SU-DHL-6 (cell line): ENCODE data around the gene LIN7C.

ENCODE experiments used
- H2AFZ ChIP-seq: fragments of 200-600 bp; sonication (generic); 2 replicates; pipeline ENCODE4 v1.6.1; 2014; ENCODE audit warnings: low read depth, mild to moderate bottlenecking, moderate library complexity, mixed read lengths, antibody characterized with exemption, low read length; ENCODE audit not compliant: severe bottlenecking
- H3F3A ChIP-seq: fragments of 200-600 bp; shearing (Covaris generic); 2 replicates; pipeline ENCODE4 v1.6.0; 2016; ENCODE audit warnings: antibody characterized with exemption, mild to moderate bottlenecking; ENCODE audit not compliant: insufficient read depth
- H3K27ac ChIP-seq: fragments of 200-600 bp; sonication (generic); 2 replicates; pipeline ENCODE4 v1.5.1; 2016; ENCODE audit warnings: low read depth, mild to moderate bottlenecking, low read length, moderate library complexity, mixed read lengths
- H3K27me3 ChIP-seq: fragments of 200-600 bp; sonication (generic), shearing (Covaris generic); 2 replicates; pipeline ENCODE4 v1.6.0; 2014; ENCODE audit warnings: mild to moderate bottlenecking, low read length
- H3K36me3 ChIP-seq: fragments of 200-600 bp; sonication (generic); 2 replicates; pipeline ENCODE4 v1.6.1; 2014; ENCODE audit warnings: mild to moderate bottlenecking, low read length, mixed read lengths
- H3K4me2 ChIP-seq: fragments of 300-600, 200-600 bp; shearing (Covaris generic), sonication (generic); 2 replicates; pipeline ENCODE4 v1.6.0; 2014; ENCODE audit warnings: low read length, low read depth, mild to moderate bottlenecking; ENCODE audit not compliant: poor library complexity, severe bottlenecking
- H3K4me3 ChIP-seq: fragments of 200-600 bp; sonication (generic); 2 replicates; pipeline ENCODE4 v1.5.1; 2014; ENCODE audit warnings: antibody characterized with exemption, low read length, mild to moderate bottlenecking, mixed read lengths; ENCODE audit not compliant: insufficient read depth, poor library complexity, severe bottlenecking
- H3K79me2 ChIP-seq: fragments of 200-600 bp; sonication (generic); 2 replicates; pipeline ENCODE4 v1.6.1; 2014; ENCODE audit warnings: mild to moderate bottlenecking, low read length, moderate library complexity; ENCODE audit not compliant: insufficient read depth
- H3K9ac ChIP-seq: fragments of 200-600 bp; sonication (generic); 2 replicates; pipeline ENCODE4 v1.7.0; 2014; ENCODE audit warnings: mild to moderate bottlenecking, low read length
- H3K9me2 ChIP-seq: fragments of 200-600 bp; sonication (generic); replicated peaks from 2 replicates; pipeline ENCODE4 v1.6.1; 2014; ENCODE audit warnings: low read length; ENCODE audit not compliant: insufficient read depth
- H3K9me3 ChIP-seq: fragments of 200-600 bp; sonication (generic); 2 replicates; pipeline ENCODE4 v1.6.1; 2014; ENCODE audit warnings: low read length, mixed read lengths; ENCODE audit not compliant: insufficient read depth
- H4K20me1 ChIP-seq: fragments of 200-600 bp; sonication (generic); 2 replicates; pipeline ENCODE4 v1.6.1; 2014; ENCODE audit warnings: low read depth, mild to moderate bottlenecking, antibody characterized with exemption, low read length, moderate library complexity, mixed read lengths
- EZH2phosphoT487 ChIP-seq: fragments of 200-600 bp; sonication (generic), shearing (Covaris generic); conservative IDR thresholded peaks from 2 replicates; pipeline ENCODE4 v1.6.1; 2018; ENCODE audit warnings: mild to moderate bottlenecking, antibody characterized with exemption, low read length, moderate library complexity, mixed read lengths
- TF ChIP-seq, protein P1 (sequence below): fragments of 200-600 bp; sonication (generic); IDR thresholded peaks from one replicate; pipeline ENCODE4 v1.5.1; 2017; ENCODE audit warnings: antibody characterized with exemption, mild to moderate bottlenecking, low read length, moderate library complexity; ENCODE audit not compliant: insufficient read depth, poor library complexity, severe bottlenecking

The LIN7C gene

GRCh38 chr11:27447288-27448183 lies 59.0 kb downstream of the LIN7C start:
- no peak overlapping the region for H3K27ac ChIP-seq
- no peaks in the 10 kb centered on the region for H3K79me2 ChIP-seq

GRCh38 chr11:27445625-27446024 lies 60.9 kb downstream of the LIN7C start:
- Histone ChIP-seq H3K4me2 (no peak overlapping the region), H3K36me3 (no peaks in the 10 kb centered on the region), H3K27me3 (no peaks in the 10 kb centered on the region), H4K20me1 (no peaks in the 10 kb centered on the region), H2AFZ (no peak overlapping the region), H3K9me3 (no peaks in the 10 kb centered on the region), H3F3A (no peaks in the 10 kb centered on the region), H3K9me2 (no peaks in the 10 kb centered on the region), H3K9ac (no peak overlapping the region), H3K4me3 (no peak overlapping the region), H3K27ac (no peak overlapping the region), H3K79me2 (no peaks in the 10 kb centered on the region)
- no peak for TF ChIP-seq EZH2phosphoT487
- TF ChIP-seq, protein P1, sequence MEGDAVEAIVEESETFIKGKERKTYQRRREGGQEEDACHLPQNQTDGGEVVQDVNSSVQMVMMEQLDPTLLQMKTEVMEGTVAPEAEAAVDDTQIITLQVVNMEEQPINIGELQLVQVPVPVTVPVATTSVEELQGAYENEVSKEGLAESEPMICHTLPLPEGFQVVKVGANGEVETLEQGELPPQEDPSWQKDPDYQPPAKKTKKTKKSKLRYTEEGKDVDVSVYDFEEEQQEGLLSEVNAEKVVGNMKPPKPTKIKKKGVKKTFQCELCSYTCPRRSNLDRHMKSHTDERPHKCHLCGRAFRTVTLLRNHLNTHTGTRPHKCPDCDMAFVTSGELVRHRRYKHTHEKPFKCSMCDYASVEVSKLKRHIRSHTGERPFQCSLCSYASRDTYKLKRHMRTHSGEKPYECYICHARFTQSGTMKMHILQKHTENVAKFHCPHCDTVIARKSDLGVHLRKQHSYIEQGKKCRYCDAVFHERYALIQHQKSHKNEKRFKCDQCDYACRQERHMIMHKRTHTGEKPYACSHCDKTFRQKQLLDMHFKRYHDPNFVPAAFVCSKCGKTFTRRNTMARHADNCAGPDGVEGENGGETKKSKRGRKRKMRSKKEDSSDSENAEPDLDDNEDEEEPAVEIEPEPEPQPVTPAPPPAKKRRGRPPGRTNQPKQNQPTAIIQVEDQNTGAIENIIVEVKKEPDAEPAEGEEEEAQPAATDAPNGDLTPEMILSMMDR = no peak

More at GRCh38 chr11:27447288-27448183, 59.0 kb downstream of the LIN7C start:
- Histone ChIP-seq H3F3A (no peaks in the 10 kb centered on the region), H3K9me3 (no peaks in the 10 kb centered on the region), H3K4me3 (no peak overlapping the region), H3K4me2 (no peak overlapping the region), H3K9me2 (no peaks in the 10 kb centered on the region), H3K36me3 (no peaks in the 10 kb centered on the region), H3K9ac (no peak overlapping the region), H4K20me1 (no peaks in the 10 kb centered on the region), H3K27me3 (no peaks in the 10 kb centered on the region), H2AFZ (no peak overlapping the region)
- TF ChIP-seq, protein P1 = no peak
- no peak for TF ChIP-seq EZH2phosphoT487

- Histone ChIP-seq H3K9me3 (no peaks in the 10 kb centered on the region), H3K9me2 (no peaks in the 10 kb centered on the region), H3K27ac (no peak overlapping the region), H3K36me3 (no peaks in the 10 kb centered on the region), H4K20me1 (no peaks in the 10 kb centered on the region), H3K79me2 (no peaks in the 10 kb centered on the region), H2AFZ (no peak overlapping the region), H3F3A (no peaks in the 10 kb centered on the region), H3K4me3 (no peak overlapping the region), H3K4me2 (no peak overlapping the region), H3K9ac (no peak overlapping the region), H3K27me3 (no peaks in the 10 kb centered on the region)
- TF ChIP-seq, protein P1 = no peak
- TF ChIP-seq EZH2phosphoT487 = no peak
Observed at GRCh38 chr11:27444801-27445215, 61.8 kb downstream of the LIN7C start.
